ENCODE measurements around the gene MAPK6.

- TF ChIP-seq CTCF (IDR thresholded peaks at IDR 0.05), result no peak
- TF ChIP-seq EZH2 (IDR thresholded peaks at IDR 0.05; ENCODE audit: borderline replicate concordance, insufficient read depth, low read depth, low read length, poor library complexity, severe bottlenecking), result no peak
These were observed 49.3 kb upstream of the MAPK6 start for GRCh38 chr15:51969728-51970127.
